GM18873 (cell line): ENCODE measurements around the gene AGO1.

Source experiments
- ATAC-seq: cut with Tn5 transposase; IDR thresholded peaks from one replicate; pipeline ENCODE4 v1.9.1; 2021; ENCODE audit warnings: mild to moderate bottlenecking, moderate library complexity, moderate number of reproducible peaks; ENCODE audit not compliant: unreplicated experiment, low FRiP score

The AGO1 gene

DNA sequence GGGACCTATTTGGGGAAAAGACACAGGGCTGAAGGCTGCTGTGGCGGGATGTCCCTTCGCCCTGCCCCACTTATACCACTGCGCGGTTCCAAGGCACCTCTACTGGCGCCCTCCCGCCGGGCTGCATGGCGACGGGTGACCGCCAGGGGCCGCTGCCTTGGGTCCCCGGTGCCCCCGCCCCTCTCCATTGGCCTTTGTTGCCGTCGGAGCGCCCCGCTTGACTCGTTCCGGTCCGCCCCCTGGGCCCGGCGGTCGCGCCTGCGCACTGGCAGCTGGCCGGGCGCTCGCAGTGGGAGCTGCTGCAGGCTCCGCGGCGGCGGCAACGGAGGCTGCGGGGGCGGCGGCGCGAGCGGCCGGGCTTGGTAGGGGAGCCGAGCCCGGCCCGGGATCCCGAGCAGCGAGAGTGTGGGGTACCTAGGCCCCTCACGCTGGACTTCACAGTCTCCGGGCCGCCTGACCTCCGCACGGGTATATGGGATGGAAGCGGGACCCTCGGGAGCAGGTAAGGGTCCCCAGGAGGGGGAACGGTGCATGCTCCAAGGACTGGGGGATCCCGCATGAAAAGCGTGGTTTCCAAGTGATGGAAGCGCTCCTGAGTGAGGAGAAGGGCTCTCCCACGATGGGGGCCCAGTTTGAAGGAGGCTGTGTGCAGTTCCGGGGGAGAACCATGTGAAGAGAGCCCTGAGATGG is at the start of gene AGO1:
Gene AGO1, plus strand, starts transcription at position 265 of the 690 bp plus-strand sequence. Its CDS starts 213 bp downstream, at position 478.
- ATAC-seq: peak; percentile 66

DNA sequence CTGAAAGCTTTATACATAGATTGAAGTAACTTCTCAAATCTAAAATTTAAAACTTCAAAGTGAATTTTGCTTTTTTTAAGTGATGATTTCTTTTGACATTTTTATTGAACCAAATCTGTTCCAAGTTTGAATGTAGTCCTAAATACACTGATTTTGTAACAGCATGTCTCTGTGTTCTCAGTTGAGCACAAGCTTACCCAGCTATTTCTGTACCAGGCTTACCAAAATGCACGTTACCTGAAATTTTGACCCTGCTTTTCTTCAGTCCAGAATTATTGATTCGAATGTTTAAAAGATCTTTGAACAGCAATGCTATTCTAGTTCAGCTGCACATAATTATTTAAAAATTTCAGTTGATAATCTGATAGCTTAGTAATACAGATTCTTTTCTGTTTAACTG is 49.6 kb upstream of the AGO1 start:
- no peak for ATAC-seq

DNA sequence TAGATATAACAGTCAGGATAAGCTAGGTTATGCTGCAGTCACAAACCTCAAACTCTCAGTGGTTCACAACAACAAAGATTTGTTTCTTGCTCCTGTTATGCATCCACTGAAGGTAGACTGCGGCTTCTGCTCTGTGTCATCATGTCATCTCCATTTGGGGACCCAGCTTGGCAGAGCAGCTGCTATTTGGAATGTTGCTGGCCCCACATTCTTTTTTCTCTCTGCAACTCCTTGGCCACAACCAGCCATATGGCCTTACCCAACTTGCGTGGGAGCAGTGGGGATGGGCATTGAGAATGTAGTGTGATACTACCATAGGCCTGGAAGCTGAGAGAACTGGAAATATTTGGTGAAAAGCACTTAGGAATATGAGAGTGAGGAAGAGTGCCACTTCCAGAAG is 48.8 kb upstream of the AGO1 start:
- no peak for ATAC-seq

DNA sequence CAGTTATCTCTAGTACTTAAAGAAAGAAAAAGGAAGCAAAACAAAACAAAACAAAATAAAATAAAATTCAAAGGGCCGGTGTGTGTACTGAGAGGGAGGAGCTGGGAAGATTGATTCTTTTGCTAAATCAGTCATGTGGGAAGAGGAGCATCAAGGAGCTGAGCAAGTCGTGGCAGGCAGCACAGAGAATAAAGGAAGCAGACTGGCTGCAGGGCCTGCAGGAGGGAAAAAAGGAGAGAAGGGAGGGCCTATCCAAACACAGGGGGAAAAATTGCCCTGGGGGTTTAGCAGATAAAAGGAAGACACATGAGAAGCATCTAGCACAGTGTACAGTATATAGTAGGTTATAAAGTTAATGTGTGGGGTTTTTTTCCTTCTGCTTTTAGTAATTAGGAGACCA is 47.6 kb upstream of the AGO1 start:
- ATAC-seq: no peak

DNA sequence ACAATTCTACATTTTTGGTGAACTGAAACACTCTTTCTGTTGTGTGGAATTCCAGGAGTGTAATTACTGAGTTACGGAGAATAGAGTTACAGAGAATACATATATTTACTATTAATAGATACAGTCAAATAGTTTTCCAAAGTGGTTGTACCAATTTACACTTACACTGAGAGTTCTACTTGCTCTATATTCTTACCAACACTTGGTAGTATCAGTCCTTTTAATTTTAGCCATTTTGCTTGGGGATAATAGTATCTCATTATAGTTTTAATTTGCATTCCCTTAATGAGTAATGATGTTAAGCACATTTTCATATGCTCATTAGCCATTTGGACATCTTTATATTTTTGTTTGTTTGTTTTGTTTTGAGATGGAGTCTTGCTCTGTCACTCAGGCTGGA is 46.3 kb upstream of the AGO1 start:
- ATAC-seq: no peak

DNA sequence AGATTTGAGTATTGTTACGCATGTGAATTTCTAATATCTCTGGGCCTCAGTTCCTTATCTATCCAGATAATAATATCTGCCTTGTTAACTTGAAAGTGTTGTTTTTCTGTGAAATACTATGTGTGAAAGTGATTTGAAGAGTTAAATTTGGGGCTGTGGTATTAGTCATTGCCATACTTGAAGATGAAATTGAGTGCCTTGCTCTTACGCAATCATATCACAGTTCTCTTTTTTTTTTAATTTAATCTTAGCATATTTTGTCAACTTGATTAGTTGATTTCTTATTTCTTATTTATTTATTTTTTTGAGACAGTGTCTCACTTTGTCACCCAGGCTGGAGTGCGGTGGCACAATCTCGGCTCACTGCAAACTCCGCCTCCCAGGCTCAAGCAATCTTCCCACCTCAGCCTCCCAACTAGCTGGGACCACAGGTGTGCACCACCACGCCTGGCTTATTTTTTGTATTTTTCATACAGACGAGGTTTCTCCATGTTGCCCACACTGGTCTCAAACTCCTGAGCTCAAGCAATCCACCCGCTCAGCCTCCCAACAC is 44.2 kb upstream of the AGO1 start:
- ATAC-seq: no peak

DNA sequence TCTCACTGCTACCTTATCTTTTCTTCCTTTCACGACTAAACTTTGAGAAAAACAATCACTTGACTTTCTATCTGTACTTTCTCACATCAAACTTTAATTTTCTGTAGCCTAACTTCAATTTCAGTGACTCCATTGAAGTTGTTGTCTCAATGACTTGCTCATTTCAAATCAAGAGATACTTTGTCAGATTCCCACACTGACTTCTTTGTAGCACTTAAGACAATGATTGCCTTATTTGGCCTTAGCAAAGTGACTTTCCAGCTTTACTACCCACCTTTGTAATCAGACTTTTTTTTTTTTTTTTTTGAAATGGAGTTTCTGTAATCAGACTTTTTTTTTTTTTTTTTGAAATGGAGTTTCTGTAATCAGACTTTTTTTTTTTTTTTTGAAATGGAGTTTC is 38.2 kb upstream of the AGO1 start:
- no peak for ATAC-seq

DNA sequence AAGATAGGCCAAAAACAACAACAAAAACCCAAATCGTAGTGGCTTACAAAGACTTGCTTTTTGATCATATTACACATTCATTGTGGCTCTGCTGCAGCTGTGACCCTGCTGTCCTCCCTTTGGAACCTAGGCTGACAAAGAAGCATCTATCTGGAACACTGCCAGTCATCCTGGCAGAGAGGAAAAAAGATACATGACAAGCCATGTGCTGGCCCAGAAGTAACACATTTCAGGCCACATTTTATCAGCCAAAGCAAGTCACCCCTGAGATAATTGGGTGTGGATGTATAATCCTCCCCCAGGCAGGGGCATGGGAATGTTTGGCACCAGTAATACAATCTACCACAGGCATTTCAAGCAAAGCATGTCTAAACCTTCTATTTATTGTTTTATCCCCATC is 37.2 kb upstream of the AGO1 start:
- ATAC-seq: no peak

DNA sequence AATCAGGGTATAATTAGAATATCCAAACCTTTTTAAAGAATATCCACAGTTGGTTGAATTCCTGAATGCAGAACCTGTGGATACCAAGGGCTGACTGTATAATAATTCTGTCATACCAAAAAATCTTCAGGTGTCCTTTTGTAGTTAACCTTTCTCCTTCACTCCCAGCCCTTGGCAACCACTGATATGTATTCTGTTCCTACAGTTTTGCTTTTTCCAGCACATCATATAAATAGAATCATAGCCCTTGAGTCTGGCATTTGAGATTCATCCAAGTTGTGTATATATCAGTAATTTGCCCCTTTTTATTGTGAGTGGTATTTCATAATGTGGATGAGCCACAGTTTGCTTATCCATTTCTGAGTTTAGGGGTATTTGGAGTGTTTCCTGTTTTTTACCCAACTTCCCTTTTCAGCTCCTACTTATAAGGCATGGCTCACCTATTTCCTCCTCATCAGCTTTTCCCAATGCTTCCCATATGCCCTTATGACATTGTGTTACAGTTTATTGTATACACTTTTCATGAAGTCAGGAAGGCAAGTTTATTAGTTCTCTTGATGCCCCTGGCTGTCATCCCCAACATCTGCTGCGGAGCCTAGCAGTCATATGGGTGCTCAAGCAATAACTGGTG is 35.0 kb upstream of the AGO1 start:
- no peak for ATAC-seq

DNA sequence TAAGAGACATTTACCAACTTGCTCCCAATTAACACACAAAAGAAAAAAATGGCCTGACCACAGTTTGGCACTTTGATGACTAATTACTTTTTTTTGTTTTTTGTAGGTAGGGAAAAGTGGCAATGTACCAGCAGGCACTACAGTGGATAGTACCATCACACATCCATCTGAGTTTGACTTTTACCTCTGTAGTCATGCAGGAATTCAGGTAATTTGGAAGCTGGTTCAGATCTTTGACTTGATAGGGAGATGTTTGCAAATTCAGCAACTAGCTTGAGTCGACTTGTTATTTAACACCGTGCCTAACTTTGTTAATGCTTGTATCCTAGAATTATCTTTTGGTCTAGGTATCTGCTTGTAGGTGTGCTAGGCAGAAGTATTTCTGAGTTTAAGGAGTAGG is 33.0 kb upstream of the AGO1 start:
- no peak for ATAC-seq

DNA sequence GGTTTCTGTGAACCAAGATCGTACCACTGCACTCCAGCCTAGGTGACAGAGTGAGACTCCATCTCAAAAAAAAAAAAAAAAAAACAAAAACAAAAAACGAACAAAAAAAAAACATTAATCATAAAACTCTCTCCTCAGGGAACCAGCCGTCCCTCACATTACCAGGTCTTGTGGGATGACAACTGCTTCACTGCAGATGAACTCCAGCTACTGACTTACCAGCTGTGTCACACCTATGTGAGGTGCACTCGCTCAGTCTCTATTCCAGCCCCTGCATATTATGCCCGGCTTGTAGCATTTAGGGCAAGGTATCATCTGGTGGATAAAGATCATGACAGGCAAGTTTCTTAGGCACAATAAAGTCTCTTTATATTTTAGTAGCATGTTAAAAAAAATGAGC is 32.3 kb upstream of the AGO1 start:
- ATAC-seq: no peak

DNA sequence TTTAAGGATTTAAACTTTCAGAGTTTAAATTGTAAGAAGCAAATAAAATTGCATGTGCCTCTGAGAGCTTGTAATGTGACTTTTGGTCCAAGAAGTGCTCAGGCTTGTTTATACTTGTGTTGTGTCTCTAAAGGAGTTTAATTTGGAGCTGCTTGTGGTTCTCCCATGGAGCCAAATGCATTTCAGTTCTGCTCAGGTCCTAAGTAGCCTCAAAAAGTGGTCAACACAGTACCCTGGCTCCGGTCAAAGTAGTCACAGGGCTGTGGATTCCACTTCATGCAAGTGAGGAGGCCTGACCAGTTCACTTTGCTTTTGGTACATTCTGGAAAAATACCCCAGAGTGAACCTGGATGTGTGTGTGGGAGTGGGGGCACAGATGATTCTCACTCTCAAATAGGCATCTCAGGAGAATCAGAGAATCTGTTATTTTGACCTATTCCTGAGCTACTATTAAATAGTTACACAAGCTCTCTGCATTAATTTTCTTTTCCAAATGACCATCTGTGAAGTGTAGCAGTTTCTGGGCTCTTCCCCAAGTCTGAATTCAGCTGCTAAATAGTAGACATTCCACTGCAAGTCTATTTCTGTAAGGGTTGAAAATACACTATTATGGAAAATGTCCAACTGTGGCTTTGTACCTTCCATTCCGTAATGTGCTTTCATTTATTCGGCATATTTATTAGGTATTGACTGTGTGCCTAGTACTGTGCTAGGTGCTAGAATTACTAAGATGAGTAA is 31.7 kb upstream of the AGO1 start:
- no peak for ATAC-seq

DNA sequence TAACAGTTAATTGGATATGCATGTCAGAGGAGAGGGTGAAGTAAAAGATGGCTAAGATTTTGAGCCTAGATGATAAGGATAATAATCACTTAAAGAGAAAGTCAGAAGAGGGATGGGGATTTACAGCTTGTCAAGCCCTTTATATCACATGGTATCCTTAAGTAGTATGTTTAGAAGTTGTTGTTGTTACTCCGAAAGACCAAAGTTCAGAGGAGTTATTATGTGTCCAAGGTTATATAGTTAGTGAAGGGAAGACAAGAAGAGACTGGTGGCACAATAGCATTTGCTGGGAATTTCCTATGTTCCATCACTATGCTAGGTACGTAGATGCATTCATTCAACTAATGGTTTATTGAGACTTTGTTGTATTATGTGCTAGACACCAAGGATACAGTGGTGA is 30.8 kb upstream of the AGO1 start:
- ATAC-seq: no peak

DNA sequence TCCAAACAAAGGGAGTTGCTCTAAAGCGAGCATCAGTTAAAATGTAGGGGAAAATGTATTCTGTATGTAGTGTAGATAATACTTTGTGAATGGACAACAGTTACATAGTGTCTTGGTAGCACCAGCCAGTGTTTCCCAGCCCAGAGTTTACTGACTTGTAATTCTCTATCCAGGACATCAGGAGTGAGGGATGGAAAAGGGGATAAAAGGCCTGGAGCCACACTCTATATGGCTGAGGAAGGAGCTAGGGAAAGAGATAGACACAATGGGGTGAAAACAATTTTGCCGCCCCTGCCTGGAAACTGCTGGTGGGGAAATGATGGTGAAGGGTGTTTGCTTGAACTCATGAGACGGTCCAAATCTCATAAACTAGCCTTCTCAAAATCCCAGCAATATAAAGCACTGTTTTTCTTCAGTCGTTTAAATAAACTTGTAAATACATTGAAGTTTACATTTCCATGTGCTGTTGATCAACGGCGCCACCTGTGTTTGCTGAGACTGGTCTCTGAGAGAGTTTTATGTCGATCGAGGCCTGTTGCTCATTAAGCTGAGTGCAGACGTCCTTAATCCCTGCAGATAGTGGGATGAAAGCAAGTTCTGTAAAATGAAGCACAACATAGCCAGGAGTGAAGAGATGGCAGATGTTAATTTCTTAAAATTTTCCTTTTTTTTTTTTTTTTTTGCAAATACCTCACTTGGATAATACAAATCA is 27.9 kb upstream of the AGO1 start:
- ATAC-seq: no peak

DNA sequence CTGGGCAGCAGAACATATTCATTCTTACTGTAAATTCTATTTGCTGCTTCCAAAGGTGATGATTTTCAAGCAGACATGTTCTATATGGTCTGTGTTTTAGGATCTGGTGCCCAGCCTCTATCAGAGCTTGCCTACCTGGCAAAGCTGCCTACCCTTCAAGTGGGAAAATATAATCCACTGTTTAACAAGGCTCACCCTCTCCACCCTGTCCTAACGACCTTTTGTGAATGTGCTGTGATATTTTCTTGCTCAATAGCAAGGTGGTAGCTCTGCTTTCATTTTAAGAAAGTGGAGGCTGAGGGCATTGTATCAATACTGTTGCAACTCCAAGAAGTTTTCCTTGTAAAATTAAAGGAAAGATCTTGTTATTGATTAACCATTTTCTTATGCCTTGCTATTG is 26.0 kb upstream of the AGO1 start:
- ATAC-seq: no peak

DNA sequence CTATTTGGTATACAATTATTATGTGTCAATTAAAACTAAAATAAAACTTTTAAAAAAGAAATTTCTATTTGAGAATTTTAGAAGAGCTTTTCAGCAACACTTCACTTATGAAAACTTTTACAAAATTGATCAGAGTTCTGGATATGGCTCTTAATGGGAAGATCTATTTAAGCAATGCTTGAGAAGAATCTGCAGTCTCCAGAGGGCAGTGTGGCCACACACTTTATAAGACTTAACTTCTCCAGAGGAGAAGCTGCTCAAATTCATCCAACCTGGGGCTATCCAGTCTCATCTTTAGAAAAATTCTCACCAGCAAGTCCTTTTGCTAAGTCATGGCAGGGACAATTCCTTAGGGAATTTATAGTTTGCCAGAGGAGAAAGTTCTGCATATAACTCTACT is 25.2 kb upstream of the AGO1 start:
- no peak for ATAC-seq

DNA sequence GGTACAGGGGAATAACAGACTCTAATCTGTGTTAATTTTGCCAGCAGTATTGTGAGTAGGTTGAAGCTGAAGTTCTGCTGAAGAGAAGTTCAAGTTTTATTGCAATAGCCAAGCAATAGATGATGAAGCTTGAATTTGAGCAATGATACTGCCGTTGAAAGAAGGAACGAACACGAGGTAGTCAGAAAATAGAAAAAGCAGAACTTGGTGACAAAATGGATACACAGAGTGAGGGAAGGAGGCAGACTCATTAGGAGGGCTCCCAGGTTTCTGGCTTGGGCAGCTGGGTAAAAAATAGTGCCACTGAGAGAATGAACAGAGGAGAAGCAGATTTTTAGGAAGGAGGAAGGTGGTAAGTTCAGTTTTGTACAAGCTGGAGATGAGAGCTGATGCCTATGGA is 22.3 kb upstream of the AGO1 start:
- ATAC-seq: no peak

DNA sequence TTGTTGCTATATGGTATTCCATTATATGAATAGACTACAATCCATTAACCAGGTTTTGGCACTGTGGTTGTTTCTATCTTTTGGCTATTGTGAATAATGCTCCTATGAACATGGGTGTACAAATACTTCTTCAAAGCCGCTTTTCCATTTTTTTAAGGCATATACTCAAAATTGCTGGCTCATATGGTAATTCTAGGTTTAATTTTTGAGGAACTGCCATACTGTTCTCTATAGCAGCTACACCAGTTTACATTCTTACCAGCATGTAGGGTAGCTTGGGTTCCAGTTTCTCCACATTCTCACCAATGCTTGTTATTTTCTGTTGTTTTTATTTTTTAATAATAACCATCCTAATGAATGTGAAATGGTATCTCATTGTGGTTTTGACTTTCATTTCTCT is 19.9 kb upstream of the AGO1 start:
- no peak for ATAC-seq

DNA sequence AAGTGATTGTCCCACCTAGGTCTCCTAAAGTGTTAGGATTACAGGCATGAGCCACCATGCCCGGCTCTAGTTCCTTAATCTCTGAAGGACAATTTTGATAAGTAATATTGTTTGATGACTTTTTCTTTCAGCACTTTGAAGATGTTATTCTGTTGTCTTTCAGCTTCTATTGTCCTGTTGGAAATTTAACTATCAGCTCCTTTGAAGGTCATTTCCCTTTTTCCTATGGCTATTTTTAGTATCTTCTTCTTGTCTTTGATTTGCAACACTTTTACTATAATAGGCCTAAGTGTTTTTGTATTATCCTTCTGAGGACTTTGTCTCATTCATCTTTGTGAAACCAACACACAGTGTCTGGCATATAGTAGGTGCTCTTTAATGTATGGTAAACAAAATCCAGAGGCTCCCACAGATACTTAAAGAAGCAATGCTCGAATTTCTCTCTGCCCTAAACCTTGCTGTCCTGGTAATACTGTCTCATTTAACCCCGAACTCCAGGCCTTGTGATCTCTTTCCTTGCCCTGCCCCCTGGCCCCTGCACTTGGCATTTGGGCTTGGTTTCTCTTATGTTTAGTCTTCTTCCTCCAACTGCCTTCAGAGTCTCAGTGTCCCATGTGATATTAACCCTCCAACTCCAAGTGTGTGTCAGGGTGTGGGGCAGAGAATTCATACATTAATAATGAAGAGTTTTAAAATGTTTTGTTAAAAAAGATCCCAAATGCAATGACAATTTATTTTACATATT is 19.0 kb upstream of the AGO1 start:
- ATAC-seq: no peak

DNA sequence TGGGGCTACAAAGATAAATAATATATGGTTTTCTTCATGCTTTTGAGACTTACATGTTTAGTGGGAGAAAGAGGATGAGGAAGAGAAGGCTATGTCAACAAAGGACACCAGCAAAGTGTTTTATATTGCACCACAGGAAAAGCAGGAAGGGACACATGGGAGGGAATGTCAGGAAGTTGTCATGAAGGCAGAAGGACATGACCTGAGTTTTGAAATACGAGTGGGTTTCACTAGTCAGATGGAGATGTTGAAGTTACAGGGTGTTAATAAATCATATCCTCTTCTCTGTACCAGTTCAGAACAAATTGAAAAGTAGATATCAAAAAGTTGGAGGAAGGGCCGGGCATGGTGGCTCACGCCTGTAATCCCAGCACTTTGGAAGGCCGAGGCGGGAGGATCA is 18.2 kb upstream of the AGO1 start:
- ATAC-seq: no peak
